CD14-positive monocyte (primary cell): ENCODE results near the gene EPM2A. TPM values are rescaled to one million over a fixed set of nuclear protein-coding genes. Genes with fewer than 3 reads are reported as not detected.

Source experiments
- DNase-seq, 3 donors: peaks; one replicate each; pipeline ENCODE4 v3.0.0-alpha.2; 2011 to 2022
- H2AFZ ChIP-seq: 2 replicates; pipeline ENCODE4 v1.6.0; 2012; ENCODE audit warnings: mild to moderate bottlenecking, low read depth, low read length, inconsistent platforms; ENCODE audit not compliant: insufficient read depth, poor library complexity, severe bottlenecking
- H3K27ac ChIP-seq, 2 donors: 1 replicate in 1 of 2; 2 replicates in 1 of 2; pipeline ENCODE4 v1.5.1; 2012 to 2013; ENCODE audit warnings: low read length in 2 of 2, control low read depth in 1 of 2, inconsistent platforms in 1 of 2, low read depth in 1 of 2, mild to moderate bottlenecking in 1 of 2
- H3K27me3 ChIP-seq, 2 donors: one replicate each; pipeline versions ENCODE4 v1.6.0 to v1.6.1; 2011 to 2013; ENCODE audit warnings: low read length in 2 of 2; ENCODE audit not compliant: control insufficient read depth in 2 of 2, insufficient read depth in 2 of 2
- H3K36me3 ChIP-seq, 2 donors: replicated peaks in 1 of 2; 1 replicate in 1 of 2; 2 replicates in 1 of 2; pipeline versions ENCODE4 v1.5.1 to v1.6.1; 2012 to 2013; ENCODE audit warnings: low read length in 2 of 2, control low read depth in 1 of 2, inconsistent platforms in 1 of 2, mild to moderate bottlenecking in 1 of 2; ENCODE audit not compliant: insufficient read depth in 2 of 2, control insufficient read depth in 1 of 2
- H3K4me1 ChIP-seq, 2 donors: 1 replicate in 1 of 2; 2 replicates in 1 of 2; pipeline versions ENCODE4 v1.5.1 to v1.6.1; 2012 to 2013; ENCODE audit warnings: low read length in 2 of 2, control low read depth in 1 of 2, inconsistent platforms in 1 of 2, mild to moderate bottlenecking in 1 of 2, moderate library complexity in 1 of 2; ENCODE audit not compliant: insufficient read depth in 2 of 2, control insufficient read depth in 1 of 2
- H3K4me2 ChIP-seq: replicated peaks from 2 replicates; pipeline ENCODE3; 2012; ENCODE audit warnings: low read length, moderate library complexity, mild to moderate bottlenecking; ENCODE audit not compliant: poor library complexity, severe bottlenecking; ENCODE audit errors: extremely low read depth
- H3K4me3 ChIP-seq, 3 experiments: fragments of 200-600 bp in 1 of 3; sonication (generic) in 1 of 3; replicated peaks in 1 of 3; 1 replicate in 2 of 3; 2 replicates in 1 of 3; pipeline ENCODE4 v1.5.1; 2011 to 2013; ENCODE audit warnings: low read length in 3 of 3, mild to moderate bottlenecking in 3 of 3, control low read depth in 2 of 3, low read depth in 2 of 3, inconsistent platforms in 1 of 3, moderate library complexity in 1 of 3
- H3K79me2 ChIP-seq: 2 replicates; pipeline ENCODE4 v1.6.0; 2012; ENCODE audit warnings: mild to moderate bottlenecking, control low read depth, inconsistent platforms, low read length, moderate library complexity; ENCODE audit not compliant: insufficient read depth
- H3K9ac ChIP-seq: 2 replicates; pipeline ENCODE4 v1.6.0; 2017; ENCODE audit warnings: low read length, mild to moderate bottlenecking; ENCODE audit not compliant: insufficient read depth, poor library complexity, severe bottlenecking
- H3K9me3 ChIP-seq, 2 donors: replicated peaks in 1 of 2; 1 replicate in 1 of 2; 2 replicates in 1 of 2; pipeline versions ENCODE4 v1.5.1 to v1.6.1; 2012 to 2013; ENCODE audit warnings: low read length in 2 of 2, control low read depth in 1 of 2; ENCODE audit not compliant: control insufficient read depth in 1 of 2, insufficient read depth in 1 of 2
- H4K20me1 ChIP-seq: 2 replicates; pipeline ENCODE4 v1.6.0; 2012; ENCODE audit warnings: mild to moderate bottlenecking, low read length, control low read depth, moderate library complexity; ENCODE audit not compliant: insufficient read depth
- H3K27ac Mint-ChIP-seq, 7 donors: one replicate each; pipeline ENCODE4 v1.8.0; 2020; ENCODE audit warnings: mild to moderate bottlenecking in 7 of 7, mixed read lengths in 7 of 7, moderate library complexity in 6 of 7, inconsistent platforms in 2 of 7
- H3K27me3 Mint-ChIP-seq, 3 donors: one replicate each; pipeline ENCODE4 v1.8.0; 2021 to 2022; ENCODE audit warnings: low read depth in 3 of 3, mild to moderate bottlenecking in 3 of 3, mixed read lengths in 3 of 3, moderate library complexity in 3 of 3, inconsistent platforms in 1 of 3
- H3K36me3 Mint-ChIP-seq, 2 donors: one replicate each; pipeline ENCODE4 v1.8.0; 2020; ENCODE audit warnings: mixed read lengths in 2 of 2, inconsistent platforms in 1 of 2, mild to moderate bottlenecking in 1 of 2
- H3K4me1 Mint-ChIP-seq: one replicate; pipeline ENCODE4 v1.8.0; 2020; ENCODE audit warnings: mild to moderate bottlenecking, mixed read lengths
- H3K4me3 Mint-ChIP-seq, 2 donors: one replicate each; pipeline ENCODE4 v1.8.0; 2020; ENCODE audit warnings: mild to moderate bottlenecking in 2 of 2, mixed read lengths in 2 of 2, moderate library complexity in 1 of 2
- H3K9me3 Mint-ChIP-seq, 7 donors: one replicate each; pipeline ENCODE4 v1.8.0; 2020 to 2022; ENCODE audit warnings: mixed read lengths in 7 of 7, mild to moderate bottlenecking in 6 of 7, moderate library complexity in 6 of 7, inconsistent platforms in 2 of 7
- CTCF ChIP-seq: fragments of 200-600 bp; IDR thresholded peaks from one replicate; pipeline ENCODE4 v1.8.0; 2022; ENCODE audit warnings: antibody characterized with exemption, mild to moderate bottlenecking
- WGBS: methylation state at CpG from one replicate; pipeline ENCODE4 v1.1.5; 2013; ENCODE audit warnings: missing lambda C conversion rate; ENCODE audit not compliant: insufficient coverage; 5-methylcytosine and 5-hydroxymethylcytosine counted together
- intact Hi-C, 2 donors: fragments of 100-400 bp; cut with micrococcal nuclease; formaldehyde crosslinking; loops; one replicate each; pipeline versions ENCODE4 v1.15.0 to v1.15.1; 2023
- polyA plus RNA-seq, 3 donors: library from polyadenylated mRNA; depleted of rRNA in 1 of 3; unstranded in 2 of 3; stranded (reverse) in 1 of 3; fragments of 300-500 nt in 2 of 3; fragments of >200 nt in 1 of 3; fragmentation: Illumina TruSeq in 2 of 3; gene quantifications; 1 replicate in 2 of 3; 2 replicates in 1 of 3; pipeline ENCODE4 v1.2.3, GENCODE V29; 2012 to 2021

Gene EPM2A
- polyA plus RNA-seq, 3 donors, result 2.5 to 4.1 (median 3.2) TPM

GRCh38 chr6:145689529-145689928 lies 45.8 kb downstream of the EPM2A start:
- Histone ChIP-seq H2AFZ (no peak overlapping the region), H3K4me2 (no peak overlapping the region), H3K9me3 (peaks cover 0 to 4% of the 10 kb centered on the region in 2 donors), H3K36me3 (peaks cover 0 to 5% of the 10 kb centered on the region in 2 donors), H3K79me2 (no peaks in the 10 kb centered on the region), H3K27me3 (no peaks in the 10 kb centered on the region), H3K4me3 (no peak overlapping the region), H3K9ac (no peak overlapping the region), H3K27ac (no peak overlapping the region), H4K20me1 (no peaks in the 10 kb centered on the region), H3K4me1 (no peaks in the 10 kb centered on the region)
- Mint-ChIP-seq H3K4me1 (no peaks in the 10 kb centered on the region), H3K27me3 (peaks cover 0 to 1% (median 0%) of the 10 kb centered on the region in 3 donors), H3K9me3 (peaks cover 0 to 16% (median 5%) of the 10 kb centered on the region in 7 donors), H3K4me3 (no peak overlapping the region), H3K27ac (no peak overlapping the region), H3K36me3 (peaks cover 10 to 16% of the 10 kb centered on the region in 2 donors)
- DNase-seq, result no peak
- WGBS, result no CpG with 5 or more reads among the region's 2 CpGs
- no peak for TF ChIP-seq CTCF
- intact Hi-C loops, result no loop called here

- Histone ChIP-seq H2AFZ (no peak overlapping the region), H3K27me3 (no peaks in the 10 kb centered on the region), H4K20me1 (no peaks in the 10 kb centered on the region), H3K27ac (no peak overlapping the region), H3K9me3 (peaks cover 0 to 4% of the 10 kb centered on the region in 2 donors), H3K4me3 (no peak overlapping the region), H3K4me2 (no peak overlapping the region), H3K9ac (no peak overlapping the region), H3K36me3 (peaks cover 0 to 5% of the 10 kb centered on the region in 2 donors), H3K4me1 (no peaks in the 10 kb centered on the region), H3K79me2 (no peaks in the 10 kb centered on the region)
- Mint-ChIP-seq H3K9me3 (peaks cover 0 to 16% (median 4%) of the 10 kb centered on the region in 7 donors), H3K4me1 (no peaks in the 10 kb centered on the region), H3K4me3 (no peak overlapping the region), H3K27ac (no peak overlapping the region), H3K27me3 (peaks cover 0 to 1% (median 0%) of the 10 kb centered on the region in 3 donors), H3K36me3 (peaks cover 13 to 22% of the 10 kb centered on the region in 2 donors)
- TF ChIP-seq CTCF, result no peak
- intact Hi-C loops, result no loop called here
- DNase-seq, result no peak
- WGBS, result 100% methylated on average over 1 of the region's 1 CpG
Observed at GRCh38 chr6:145688493-145688905, 46.8 kb downstream of the EPM2A start.
